ENCODE results near the gene SPTLC2.
A peak's percentile ranks its signal among the peaks of the same experiment; 100 is the strongest.

SPTLC2 gene

DNA sequence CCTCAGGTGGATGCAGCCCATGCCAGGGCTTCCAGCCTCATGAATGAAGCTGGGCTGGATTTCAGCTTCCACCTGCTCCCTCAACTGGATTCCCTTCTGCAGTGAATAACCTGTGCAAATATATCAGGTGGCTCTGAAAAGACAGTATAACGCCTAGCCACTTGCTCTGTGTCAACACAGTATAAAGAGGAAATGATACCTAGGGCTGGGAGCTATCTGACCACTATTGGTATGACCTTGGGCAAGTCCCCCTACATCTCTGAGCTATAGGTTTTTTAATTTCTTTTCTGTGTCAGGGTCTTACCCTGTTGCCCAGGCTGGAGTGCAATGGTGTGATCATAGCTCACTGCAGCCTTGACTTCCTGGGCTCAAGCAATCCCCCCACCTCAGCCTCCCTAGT is 137.6 kb downstream of the SPTLC2 start:
- no peak for DNase-seq
- Histone ChIP-seq H3K27me3 (no peaks in the 10 kb centered on the region), H3K9me3 (no peaks in the 10 kb centered on the region), H3K27ac (no peak overlapping the region), H3K4me3 (no peak overlapping the region), H3K4me1 (no peaks in the 10 kb centered on the region), H3K36me3 (no peaks in the 10 kb centered on the region)
- TF ChIP-seq, protein P1, sequence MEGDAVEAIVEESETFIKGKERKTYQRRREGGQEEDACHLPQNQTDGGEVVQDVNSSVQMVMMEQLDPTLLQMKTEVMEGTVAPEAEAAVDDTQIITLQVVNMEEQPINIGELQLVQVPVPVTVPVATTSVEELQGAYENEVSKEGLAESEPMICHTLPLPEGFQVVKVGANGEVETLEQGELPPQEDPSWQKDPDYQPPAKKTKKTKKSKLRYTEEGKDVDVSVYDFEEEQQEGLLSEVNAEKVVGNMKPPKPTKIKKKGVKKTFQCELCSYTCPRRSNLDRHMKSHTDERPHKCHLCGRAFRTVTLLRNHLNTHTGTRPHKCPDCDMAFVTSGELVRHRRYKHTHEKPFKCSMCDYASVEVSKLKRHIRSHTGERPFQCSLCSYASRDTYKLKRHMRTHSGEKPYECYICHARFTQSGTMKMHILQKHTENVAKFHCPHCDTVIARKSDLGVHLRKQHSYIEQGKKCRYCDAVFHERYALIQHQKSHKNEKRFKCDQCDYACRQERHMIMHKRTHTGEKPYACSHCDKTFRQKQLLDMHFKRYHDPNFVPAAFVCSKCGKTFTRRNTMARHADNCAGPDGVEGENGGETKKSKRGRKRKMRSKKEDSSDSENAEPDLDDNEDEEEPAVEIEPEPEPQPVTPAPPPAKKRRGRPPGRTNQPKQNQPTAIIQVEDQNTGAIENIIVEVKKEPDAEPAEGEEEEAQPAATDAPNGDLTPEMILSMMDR (IDR thresholded peaks at IDR 0.05) = no peak
- intact Hi-C loops (cut with DNase I; ENCODE audit: low total_unique reads) = no loop called here

DNA sequence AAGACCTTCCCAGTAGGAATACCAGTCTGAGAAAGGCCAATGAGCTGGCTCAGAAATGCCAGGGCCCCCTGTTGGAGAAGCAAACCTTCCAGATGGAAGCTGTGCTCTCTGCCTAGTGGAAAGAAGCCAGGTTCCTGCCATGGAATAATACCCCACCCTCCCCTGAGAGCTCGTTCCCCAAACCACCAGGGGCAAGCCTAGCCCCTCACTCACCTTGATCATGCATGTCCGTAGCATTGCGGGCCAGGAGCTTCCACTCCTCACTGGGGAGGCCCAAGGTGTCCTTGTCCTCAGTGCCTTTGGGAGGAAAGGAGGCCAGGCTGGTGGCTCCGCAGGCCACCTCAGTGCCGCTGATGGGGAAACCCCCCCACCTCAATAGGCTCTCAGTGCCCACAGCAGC is 138.4 kb downstream of the SPTLC2 start:
- Histone ChIP-seq H3K4me3 (no peak overlapping the region), H3K4me1 (no peaks in the 10 kb centered on the region), H3K36me3 (no peaks in the 10 kb centered on the region), H3K27ac (no peak overlapping the region), H3K9me3 (no peaks in the 10 kb centered on the region), H3K27me3 (no peaks in the 10 kb centered on the region)
- DNase-seq = no peak
- intact Hi-C loops (cut with DNase I; ENCODE audit: low total_unique reads) = no loop called here
- TF ChIP-seq, protein P1 (IDR thresholded peaks at IDR 0.05) = no peak

DNA sequence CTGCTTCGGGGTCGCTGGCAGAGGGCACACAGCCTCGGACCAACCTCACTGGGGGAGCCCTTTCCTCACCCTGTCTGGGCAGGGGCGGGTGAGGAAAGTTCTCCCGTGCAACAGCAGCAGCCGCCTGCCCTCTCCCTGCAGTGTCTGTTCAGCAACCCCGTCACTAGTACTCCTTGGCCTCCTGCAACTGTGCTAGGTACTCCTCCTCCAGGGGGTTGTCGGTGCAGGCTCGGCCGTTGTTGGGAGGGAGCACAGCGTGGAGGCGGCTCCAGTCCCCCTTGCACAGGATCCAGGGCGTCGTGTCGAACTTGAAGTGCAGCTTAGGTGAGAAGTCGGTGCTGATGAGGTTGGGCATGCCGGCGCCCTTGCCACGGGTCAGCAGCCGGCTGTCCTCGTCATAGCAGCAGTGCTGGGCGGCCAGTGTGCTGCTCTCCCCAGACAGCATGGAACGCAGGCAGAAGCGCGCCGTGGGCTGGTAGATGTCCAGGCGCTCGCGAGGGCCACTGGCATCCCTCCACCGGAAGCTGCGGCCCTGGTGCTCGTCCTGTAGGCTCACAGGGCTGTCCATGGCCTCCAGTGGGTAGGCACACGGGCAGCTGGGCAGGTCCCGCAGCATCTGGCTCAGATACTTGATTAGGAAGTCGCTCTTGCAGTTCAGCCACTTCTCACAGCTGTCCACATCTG is 140.9 kb downstream of the SPTLC2 start:
- intact Hi-C loops (cut with DNase I; ENCODE audit: low total_unique reads) = no loop called here
- peak in 1 of 2 donors; percentile 59 for DNase-seq
- H3K4me3 ChIP-seq = no peak overlapping the region

DNA sequence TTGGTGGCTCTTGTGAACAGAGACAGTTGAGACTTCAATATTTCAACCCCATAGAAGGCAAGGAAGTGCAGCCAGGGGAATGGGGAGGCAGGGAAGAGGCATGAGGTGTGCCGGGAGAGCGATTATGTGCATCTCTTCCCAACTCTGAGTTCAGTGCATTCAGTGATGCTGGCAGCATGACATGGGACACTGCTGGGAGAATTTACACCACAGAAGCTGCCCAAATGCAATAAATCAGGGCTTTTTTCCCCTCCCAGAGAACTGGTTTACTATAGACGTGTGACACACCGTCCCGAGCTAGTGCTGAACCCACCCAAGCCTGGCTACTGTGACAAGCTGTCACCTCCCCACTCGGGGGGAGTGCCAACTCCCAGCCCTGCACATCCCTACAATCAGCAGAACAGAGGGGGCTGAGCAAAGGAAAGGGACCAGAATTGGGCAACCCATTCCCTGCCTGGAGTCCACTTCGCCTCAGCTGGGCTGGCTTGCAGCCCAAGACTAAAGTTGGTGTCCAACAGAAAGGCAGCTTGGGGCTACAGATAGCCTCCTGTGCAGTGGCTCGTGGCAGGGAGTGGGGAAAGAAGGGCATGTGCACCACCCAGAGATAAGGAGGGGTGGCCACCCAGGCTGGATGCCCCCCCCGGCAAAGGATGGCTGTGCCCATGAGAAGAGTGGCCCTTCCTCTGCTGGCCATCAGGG is 141.8 kb downstream of the SPTLC2 start:
- intact Hi-C loops (cut with DNase I; ENCODE audit: low total_unique reads) = no loop called here
- DNase-seq = peak in 1 of 2 donors; percentile 52

More for the DNA sequence above, 140.9 kb downstream of the SPTLC2 start:
- Histone ChIP-seq H3K27me3 (no peaks in the 10 kb centered on the region), H3K36me3 (no peaks in the 10 kb centered on the region), H3K9me3 (no peaks in the 10 kb centered on the region), H3K27ac (no peak overlapping the region), H3K4me1 (no peaks in the 10 kb centered on the region)
- TF ChIP-seq, protein P1 (IDR thresholded peaks at IDR 0.05) = no peak

DNA sequence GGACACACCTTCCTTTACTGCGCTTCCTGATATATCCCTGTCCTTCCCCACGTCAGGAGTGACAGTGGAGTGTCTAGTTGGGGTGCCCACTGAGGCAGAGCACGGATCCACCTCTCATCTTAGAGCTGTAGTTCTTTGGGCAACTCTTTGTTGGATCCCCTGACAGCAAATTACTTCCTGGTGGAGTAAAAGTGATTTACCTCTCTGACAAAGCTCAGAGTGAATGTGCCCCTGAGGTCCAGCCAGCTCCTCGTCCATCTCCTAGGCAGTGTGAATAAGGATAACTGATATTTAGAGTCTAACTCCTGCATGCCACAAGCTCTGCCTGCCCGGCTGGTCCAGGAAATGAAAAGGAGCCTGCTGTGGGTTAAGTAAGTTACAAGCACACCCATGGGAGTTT is 142.5 kb downstream of the SPTLC2 start:
- Histone ChIP-seq H3K27me3 (no peaks in the 10 kb centered on the region), H3K4me3 (no peak overlapping the region), H3K36me3 (peaks cover 4 to 15% (median 8%) of the 10 kb centered on the region in 3 donors), H3K9me3 (no peaks in the 10 kb centered on the region), H3K4me1 (no peaks in the 10 kb centered on the region), H3K27ac (no peak overlapping the region)
- TF ChIP-seq, protein P1 (IDR thresholded peaks at IDR 0.05) = no peak
- intact Hi-C loops (cut with DNase I; ENCODE audit: low total_unique reads) = no loop called here
- DNase-seq = no peak

More for the DNA sequence above, 141.8 kb downstream of the SPTLC2 start:
- H3K27ac ChIP-seq = no peak overlapping the region
- H3K4me1 ChIP-seq = no peaks in the 10 kb centered on the region
- TF ChIP-seq, protein P1 (IDR thresholded peaks at IDR 0.05) = no peak
- no peak overlapping the region for H3K4me3 ChIP-seq
- H3K9me3 ChIP-seq = no peaks in the 10 kb centered on the region
- H3K36me3 ChIP-seq = peaks cover 0 to 8% (median under 1%) of the 10 kb centered on the region in 3 donors
- H3K27me3 ChIP-seq = no peaks in the 10 kb centered on the region
